NCI-H460 (cell line): Measurements from ENCODE around the gene XRCC1. TPM values are rescaled to one million over a fixed set of nuclear protein-coding genes. Genes with fewer than 3 reads are reported as not detected.
"Not testable (repeated sequence)": the region's sequence is repeated elsewhere in the genome, so short reads cannot be mapped to it uniquely, and the experiment has no call there.

Source experiments
- DNase-seq: peaks from one replicate; pipeline ENCODE4 v3.0.0-alpha.2; 2016; ENCODE audit warnings: low read depth; ENCODE audit errors: extremely low read depth
- total RNA-seq: library from RNA; depleted of rRNA; stranded (reverse); fragments of >200 nt; shearing (Covaris generic); gene quantifications from 2 replicates; pipeline ENCODE4 v1.2.3, GENCODE V29; 2014

XRCC1 gene
- total RNA-seq, 1 experiment from 2014 or later = 13.5 TPM

GRCh38 chr19:43525836-43526771 lies 49.2 kb downstream of the XRCC1 start:
- DNase-seq = no peak

GRCh38 chr19:43524922-43525835 lies 50.1 kb downstream of the XRCC1 start:
- no peak for DNase-seq

- DNase-seq = not testable (repeated sequence)
These were observed 51.6 kb downstream of the XRCC1 start for GRCh38 chr19:43523696-43524095.

GRCh38 chr19:43522929-43523328 lies 52.4 kb downstream of the XRCC1 start:
- no peak for DNase-seq

- peak; percentile 75 for DNase-seq
These were observed 55.8 kb downstream of the XRCC1 start for GRCh38 chr19:43519436-43520088.

GRCh38 chr19:43518051-43518450 lies 57.3 kb downstream of the XRCC1 start:
- DNase-seq = no peak

- not testable (repeated sequence) for DNase-seq
These were observed 62.9 kb downstream of the XRCC1 start for GRCh38 chr19:43512399-43512798.

- no peak for DNase-seq
These were observed 64.0 kb downstream of the XRCC1 start for GRCh38 chr19:43511324-43511723.

GRCh38 chr19:43510713-43511112 lies 64.6 kb downstream of the XRCC1 start:
- no peak for DNase-seq

- no peak for DNase-seq
These were observed 67.4 kb downstream of the XRCC1 start for GRCh38 chr19:43507880-43508279.

- no peak for DNase-seq
These were observed 68.7 kb downstream of the XRCC1 start for GRCh38 chr19:43506629-43507028.

GRCh38 chr19:43505941-43506340 lies 69.4 kb downstream of the XRCC1 start:
- DNase-seq = no peak

GRCh38 chr19:43505186-43505456 lies 70.2 kb downstream of the XRCC1 start:
- DNase-seq = no peak

- DNase-seq = no peak
These were observed 70.7 kb downstream of the XRCC1 start, which contains the start of gene PHLDB3 for GRCh38 chr19:43504426-43505185. Gene PHLDB3 (minus strand): TSS chr19:43504746. CDS start chr19:43504118, 628 bp downstream.

- DNase-seq = peak; percentile 87
These were observed 71.6 kb downstream of the XRCC1 start for GRCh38 chr19:43503501-43504425.

GRCh38 chr19:43502419-43502976 lies 72.8 kb downstream of the XRCC1 start:
- DNase-seq = no peak

- no peak for DNase-seq
These were observed 73.5 kb downstream of the XRCC1 start for GRCh38 chr19:43501661-43502418.

GRCh38 chr19:43499042-43499441 lies 76.3 kb downstream of the XRCC1 start:
- no peak for DNase-seq
